HCT116 (cell line): ENCODE results near the gene ALOXE3. TPM values are rescaled to one million over a fixed set of nuclear protein-coding genes. Genes with fewer than 3 reads are reported as not detected.

ENCODE experiments used
- ATAC-seq: fragments of 200-7000 bp; cut with Tn5 transposase; 2 replicates; pipeline ENCODE4 v1.9.1; 2020; ENCODE audit warnings: mild to moderate bottlenecking, moderate library complexity
- BruUV-seq: library from RNA; stranded (reverse); fragments of 400-500 nt; replicated peaks from 2 replicates; lab custom pipeline; 2021; lab: Mats Ljungman, UMichigan
- CTCF ChIA-PET: fragments of 300-600 bp; sonication (Branson Sonifier 250); formaldehyde crosslinking; loops from one replicate; lab custom pipeline; 2021; ENCODE audit warnings: antibody characterized with exemption; lab: Charles Lee
- POLR2A ChIA-PET: fragments of 300-600, 350-600 bp; sonication (Branson Sonifier 250); formaldehyde crosslinking; loops from one replicate; lab custom pipeline; 2021; ENCODE audit warnings: antibody characterized with exemption; lab: Charles Lee
- RAD21 ChIA-PET, 2 experiments: fragments of 300-600 bp; sonication (Branson Sonifier 250); formaldehyde crosslinking; loops; one replicate each; lab custom pipeline; 2023; ENCODE audit warnings: low total read pairs in 2 of 2; ENCODE audit not compliant: uncharacterized antibody in 2 of 2, unreplicated experiment in 2 of 2, low non-redundant PET in 1 of 2; lab: Charles Lee
- DNase-seq: peaks from one replicate; pipeline ENCODE4 v3.0.0-alpha.2; 2010; ENCODE audit warnings: low read depth, low spot score
- H2AFZ ChIP-seq: fragments of 200-600 bp; shearing (Covaris generic), sonication (generic); 2 replicates; pipeline ENCODE4 v1.6.1; 2017; ENCODE audit warnings: low read depth, mixed run types, mixed read lengths, antibody characterized with exemption, low read length; ENCODE audit not compliant: poor library complexity, severe bottlenecking
- H3K27ac ChIP-seq: 2 replicates; pipeline ENCODE4 v1.5.1; 2012; ENCODE audit warnings: low read depth, low read length
- H3K27me3 ChIP-seq: fragments of 200-600 bp; sonication (generic); 2 replicates; pipeline ENCODE4 v1.6.1; 2016; ENCODE audit warnings: mixed run types, low read length, mixed read lengths; ENCODE audit not compliant: insufficient read depth
- H3K36me3 ChIP-seq, 2 experiments: fragments of 200-500 bp in 1 of 2; fragments of 200-600 bp in 1 of 2; sonication (Bioruptor generic) in 1 of 2; sonication (generic) in 1 of 2; 2 replicates each; pipeline versions ENCODE4 v1.5.1 to v1.6.1; 2014 to 2016; ENCODE audit warnings: low read length in 2 of 2, inconsistent platforms in 1 of 2, mixed read lengths in 1 of 2, mixed run types in 1 of 2; ENCODE audit not compliant: insufficient read depth in 2 of 2, control insufficient read depth in 1 of 2
- H3K4me1 ChIP-seq, 2 experiments: fragments of 200-600 bp in 1 of 2; sonication (generic) in 1 of 2; 2 replicates each; pipeline versions ENCODE4 v1.5.1 to v1.6.1; 2012 to 2017; ENCODE audit warnings: low read length in 2 of 2, inconsistent platforms in 1 of 2, mild to moderate bottlenecking in 1 of 2, mixed read lengths in 1 of 2, mixed run types in 1 of 2, moderate library complexity in 1 of 2; ENCODE audit not compliant: insufficient read depth in 2 of 2, control insufficient read depth in 1 of 2
- H3K4me2 ChIP-seq: fragments of 200-600 bp; sonication (generic); 2 replicates; pipeline ENCODE4 v1.6.1; 2017; ENCODE audit warnings: mixed run types, low read length, mixed read lengths
- H3K4me3 ChIP-seq, 2 experiments: fragments of 200-600 bp in 1 of 2; sonication (generic) in 1 of 2; replicated peaks in 1 of 2; 2 replicates each; pipeline ENCODE4 v1.5.1; 2011 to 2016; ENCODE audit warnings: low read length in 2 of 2, control low read depth in 1 of 2, low read depth in 1 of 2, mild to moderate bottlenecking in 1 of 2, mixed read lengths in 1 of 2, mixed run types in 1 of 2
- H3K79me2 ChIP-seq: fragments of 200-600 bp; sonication (generic); 2 replicates; pipeline ENCODE4 v1.6.1; 2017; ENCODE audit warnings: mild to moderate bottlenecking, mixed run types, low read length, moderate library complexity, mixed read lengths; ENCODE audit not compliant: insufficient read depth
- H3K9ac ChIP-seq: fragments of 200-600 bp; sonication (generic); 2 replicates; pipeline ENCODE4 v1.6.1; 2016; ENCODE audit warnings: low read length, mixed read lengths
- H3K9me2 ChIP-seq: fragments of 200-600 bp; sonication (generic), shearing (Covaris generic); 2 replicates; pipeline ENCODE4 v1.6.1; 2017; ENCODE audit warnings: mixed run types, mild to moderate bottlenecking, moderate library complexity; ENCODE audit not compliant: insufficient read depth
- H3K9me3 ChIP-seq, 2 experiments: fragments of 200-500 bp in 1 of 2; fragments of 200-600 bp in 1 of 2; sonication (Bioruptor generic) in 1 of 2; sonication (generic) in 1 of 2; 2 replicates each; pipeline ENCODE4 v1.6.1; 2014 to 2017; ENCODE audit warnings: low read length in 2 of 2, mixed read lengths in 2 of 2, inconsistent platforms in 1 of 2, low read depth in 1 of 2, mild to moderate bottlenecking in 1 of 2, mixed run types in 1 of 2, moderate library complexity in 1 of 2; ENCODE audit not compliant: control insufficient read depth in 1 of 2, insufficient read depth in 1 of 2
- H4K20me1 ChIP-seq: fragments of 200-600 bp; sonication (generic), shearing (Covaris generic); 2 replicates; pipeline ENCODE4 v1.6.1; 2017; ENCODE audit warnings: mixed run types, mild to moderate bottlenecking, moderate library complexity; ENCODE audit not compliant: insufficient read depth
- EZH2 ChIP-seq: fragments of 200-600 bp; sonication (generic); IDR thresholded peaks from 2 replicates; pipeline ENCODE4 v1.6.1; 2017; ENCODE audit warnings: antibody characterized with exemption, mixed run types
- FOSL1 ChIP-seq: IDR thresholded peaks from 2 replicates; pipeline ENCODE4 v1.6.1; 2012; ENCODE audit warnings: low read depth
- POLR2AphosphoS5 ChIP-seq: IDR thresholded peaks from 2 replicates; pipeline ENCODE4 v1.6.1; 2011; ENCODE audit warnings: mild to moderate bottlenecking, low read depth, low read length, moderate library complexity
- YY1 ChIP-seq: IDR thresholded peaks from 2 replicates; pipeline ENCODE4 v1.6.1; 2011; ENCODE audit warnings: low read length, low read depth, moderate library complexity, mild to moderate bottlenecking; ENCODE audit not compliant: insufficient replicate concordance; ENCODE audit errors: extremely low read depth
- ZNF274 ChIP-seq: fragments of 200-500 bp; sonication (Bioruptor generic); IDR thresholded peaks from 2 replicates; pipeline ENCODE4 v1.6.1; 2014; ENCODE audit warnings: mild to moderate bottlenecking, low read depth, low read length, inconsistent platforms
- intact Hi-C: fragments of 100-400 bp; cut with micrococcal nuclease; formaldehyde crosslinking; loops from 2 replicates; pipeline ENCODE4 v1.10.0; 2022
- total RNA-seq: library from RNA; stranded (reverse); gene quantifications from one replicate; pipeline ENCODE4 v1.2.1, GENCODE V29; 2021; ENCODE audit not compliant: unreplicated experiment
- TF ChIP-seq, protein P1 (sequence below): IDR thresholded peaks from 2 replicates; pipeline ENCODE4 v1.6.1; 2012; ENCODE audit warnings: low read depth
- TF ChIP-seq, protein P2 (sequence below), 3 experiments: fragments of 200-600 bp in 1 of 3; sonication (generic) in 1 of 3; IDR thresholded peaks in 2 of 3; conservative IDR thresholded peaks in 1 of 3; 2 replicates each; pipeline ENCODE4 v1.5.1; 2012 to 2017; ENCODE audit warnings: low read depth in 2 of 3, low read length in 2 of 3, antibody characterized with exemption in 1 of 3, borderline replicate concordance in 1 of 3, control low read depth in 1 of 3, mild to moderate bottlenecking in 1 of 3, mixed read lengths in 1 of 3, mixed run types in 1 of 3, moderate library complexity in 1 of 3; ENCODE audit not compliant: insufficient read depth in 1 of 3

ALOXE3 gene
- total RNA-seq, 1 experiment from 2014 or later = 3.5 TPM

DNA sequence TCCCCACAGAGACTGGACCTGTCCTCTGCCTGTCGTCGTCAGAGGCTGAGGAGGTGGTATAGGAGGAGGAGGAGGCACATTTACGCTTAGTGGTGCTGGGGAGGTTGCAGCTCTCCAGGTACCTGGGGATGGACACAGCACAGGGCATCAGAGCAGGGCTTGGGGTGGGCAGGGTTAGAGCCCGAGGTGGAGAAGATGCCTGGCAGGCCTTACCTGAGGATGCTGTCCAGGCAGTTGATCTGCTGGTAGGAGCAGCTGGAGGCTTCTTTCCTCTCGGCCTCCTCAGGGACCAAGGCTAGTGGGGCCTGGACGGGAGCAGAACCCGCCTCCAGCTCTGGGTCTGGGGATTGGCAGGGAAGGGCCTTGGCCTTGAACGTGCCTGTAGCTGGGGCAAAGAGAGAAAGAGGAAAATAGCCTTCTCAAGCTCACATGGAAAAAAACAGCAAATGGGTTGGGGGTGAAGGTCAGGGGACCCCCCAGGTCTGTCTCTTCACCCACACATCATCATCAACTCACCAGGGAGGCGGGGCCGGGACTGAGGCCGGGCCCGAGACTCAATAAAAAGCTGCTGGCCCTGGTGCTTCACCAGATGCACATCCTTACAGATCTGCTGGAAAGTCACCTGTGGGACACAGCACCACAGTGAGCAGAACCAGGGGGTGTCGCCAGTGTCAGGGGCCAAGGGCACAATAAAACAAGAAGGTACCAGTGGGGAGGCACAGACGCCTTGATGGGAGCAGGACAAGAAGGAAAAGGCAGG is 28.2 kb upstream of the ALOXE3 start:
- TF ChIP-seq FOSL1 = no peak
- TF ChIP-seq EZH2 = no peak
- no peak for TF ChIP-seq YY1
- DNase-seq = no peak
- POLR2A ChIA-PET = interaction anchor here (1.0 kb wide), 1 partner anchor 7 kb away, joined by 3 read pairs; no protein-coding TSS in a partner anchor
- intact Hi-C loops = no loop called here
- BruUV-seq = no TSS peak
- no peaks in the 10 kb centered on the region for H3K27me3 ChIP-seq
- CTCF ChIA-PET = no interaction called here
- H3K9me2 ChIP-seq = no peaks in the 10 kb centered on the region
- H2AFZ ChIP-seq = no peak overlapping the region
- H3K4me1 ChIP-seq = peaks cover 6 to 12% of the 10 kb centered on the region in 2 experiments
- no peak overlapping the region for H3K4me2 ChIP-seq
- H3K9me3 ChIP-seq = no peaks in the 10 kb centered on the region
- RAD21 ChIA-PET = no interaction called here
- peaks cover 46 to 71% of the 10 kb centered on the region in 2 experiments for H3K36me3 ChIP-seq
- no peak overlapping the region for H3K4me3 ChIP-seq
- H3K79me2 ChIP-seq = peaks cover 19% of the 10 kb centered on the region
- no peak overlapping the region for H3K9ac ChIP-seq
- H4K20me1 ChIP-seq = no peaks in the 10 kb centered on the region
- no peak for ATAC-seq
- H3K27ac ChIP-seq = no peak overlapping the region

DNA sequence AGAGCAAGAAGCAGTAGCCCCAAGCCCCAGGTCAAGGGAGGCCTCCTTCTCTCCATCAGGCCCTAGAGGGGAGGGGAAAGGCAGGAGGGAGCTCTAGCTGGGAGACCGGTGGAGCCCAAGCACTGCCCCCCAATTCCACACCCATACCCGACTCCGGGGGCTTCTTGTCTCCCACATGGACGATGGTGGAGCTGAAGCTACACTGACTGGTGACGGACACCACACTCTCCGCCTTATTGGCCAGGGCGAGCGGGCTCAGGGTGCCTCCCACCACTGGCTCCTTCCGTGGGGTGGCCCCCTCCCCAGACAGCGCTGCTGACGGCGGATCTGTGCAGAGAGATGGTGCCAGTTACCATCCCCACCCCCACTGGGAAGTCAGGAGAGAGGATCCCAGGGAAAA is 27.5 kb upstream of the ALOXE3 start:
- Histone ChIP-seq H3K27me3 (no peaks in the 10 kb centered on the region), H2AFZ (no peak overlapping the region), H3K9me2 (no peaks in the 10 kb centered on the region), H3K4me3 (no peak overlapping the region), H3K9me3 (no peaks in the 10 kb centered on the region), H4K20me1 (no peaks in the 10 kb centered on the region), H3K9ac (no peak overlapping the region), H3K4me1 (peaks cover 4 to 8% of the 10 kb centered on the region in 2 experiments), H3K36me3 (peaks cover 49 to 78% of the 10 kb centered on the region in 2 experiments), H3K4me2 (no peak overlapping the region), H3K27ac (no peak overlapping the region), H3K79me2 (peaks cover 13% of the 10 kb centered on the region)
- CTCF ChIA-PET = no interaction called here
- POLR2A ChIA-PET = interaction anchor here (0.7 kb wide), 1 partner anchor 742 kb away, joined by 4 read pairs; no protein-coding TSS in a partner anchor
- RAD21 ChIA-PET = no interaction called here
- intact Hi-C loops = no loop called here
- TF ChIP-seq, protein P1, sequence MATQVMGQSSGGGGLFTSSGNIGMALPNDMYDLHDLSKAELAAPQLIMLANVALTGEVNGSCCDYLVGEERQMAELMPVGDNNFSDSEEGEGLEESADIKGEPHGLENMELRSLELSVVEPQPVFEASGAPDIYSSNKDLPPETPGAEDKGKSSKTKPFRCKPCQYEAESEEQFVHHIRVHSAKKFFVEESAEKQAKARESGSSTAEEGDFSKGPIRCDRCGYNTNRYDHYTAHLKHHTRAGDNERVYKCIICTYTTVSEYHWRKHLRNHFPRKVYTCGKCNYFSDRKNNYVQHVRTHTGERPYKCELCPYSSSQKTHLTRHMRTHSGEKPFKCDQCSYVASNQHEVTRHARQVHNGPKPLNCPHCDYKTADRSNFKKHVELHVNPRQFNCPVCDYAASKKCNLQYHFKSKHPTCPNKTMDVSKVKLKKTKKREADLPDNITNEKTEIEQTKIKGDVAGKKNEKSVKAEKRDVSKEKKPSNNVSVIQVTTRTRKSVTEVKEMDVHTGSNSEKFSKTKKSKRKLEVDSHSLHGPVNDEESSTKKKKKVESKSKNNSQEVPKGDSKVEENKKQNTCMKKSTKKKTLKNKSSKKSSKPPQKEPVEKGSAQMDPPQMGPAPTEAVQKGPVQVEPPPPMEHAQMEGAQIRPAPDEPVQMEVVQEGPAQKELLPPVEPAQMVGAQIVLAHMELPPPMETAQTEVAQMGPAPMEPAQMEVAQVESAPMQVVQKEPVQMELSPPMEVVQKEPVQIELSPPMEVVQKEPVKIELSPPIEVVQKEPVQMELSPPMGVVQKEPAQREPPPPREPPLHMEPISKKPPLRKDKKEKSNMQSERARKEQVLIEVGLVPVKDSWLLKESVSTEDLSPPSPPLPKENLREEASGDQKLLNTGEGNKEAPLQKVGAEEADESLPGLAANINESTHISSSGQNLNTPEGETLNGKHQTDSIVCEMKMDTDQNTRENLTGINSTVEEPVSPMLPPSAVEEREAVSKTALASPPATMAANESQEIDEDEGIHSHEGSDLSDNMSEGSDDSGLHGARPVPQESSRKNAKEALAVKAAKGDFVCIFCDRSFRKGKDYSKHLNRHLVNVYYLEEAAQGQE = no peak
- TF ChIP-seq YY1 (no peak), ZNF274 (no peak), POLR2AphosphoS5 (no peak)
- TF ChIP-seq, protein P2, sequence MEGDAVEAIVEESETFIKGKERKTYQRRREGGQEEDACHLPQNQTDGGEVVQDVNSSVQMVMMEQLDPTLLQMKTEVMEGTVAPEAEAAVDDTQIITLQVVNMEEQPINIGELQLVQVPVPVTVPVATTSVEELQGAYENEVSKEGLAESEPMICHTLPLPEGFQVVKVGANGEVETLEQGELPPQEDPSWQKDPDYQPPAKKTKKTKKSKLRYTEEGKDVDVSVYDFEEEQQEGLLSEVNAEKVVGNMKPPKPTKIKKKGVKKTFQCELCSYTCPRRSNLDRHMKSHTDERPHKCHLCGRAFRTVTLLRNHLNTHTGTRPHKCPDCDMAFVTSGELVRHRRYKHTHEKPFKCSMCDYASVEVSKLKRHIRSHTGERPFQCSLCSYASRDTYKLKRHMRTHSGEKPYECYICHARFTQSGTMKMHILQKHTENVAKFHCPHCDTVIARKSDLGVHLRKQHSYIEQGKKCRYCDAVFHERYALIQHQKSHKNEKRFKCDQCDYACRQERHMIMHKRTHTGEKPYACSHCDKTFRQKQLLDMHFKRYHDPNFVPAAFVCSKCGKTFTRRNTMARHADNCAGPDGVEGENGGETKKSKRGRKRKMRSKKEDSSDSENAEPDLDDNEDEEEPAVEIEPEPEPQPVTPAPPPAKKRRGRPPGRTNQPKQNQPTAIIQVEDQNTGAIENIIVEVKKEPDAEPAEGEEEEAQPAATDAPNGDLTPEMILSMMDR (IDR thresholded peaks at IDR 0.05 in 2 of 3, conservative IDR thresholded peaks at IDR 0.05 in 1 of 3; ENCODE audit: borderline replicate concordance in 1 of 3, insufficient read depth in 1 of 3, low read depth in 2 of 3, low read length in 2 of 3) = no peak
- ATAC-seq (no peak), DNase-seq (no peak)
- BruUV-seq = no TSS peak
